CD14-positive monocyte (primary cell): ENCODE results near the gene PLCXD3. TPM values are rescaled to one million over a fixed set of nuclear protein-coding genes. Genes with fewer than 3 reads are reported as not detected.

ENCODE experiments used
- DNase-seq, 3 donors: peaks; one replicate each; pipeline ENCODE4 v3.0.0-alpha.2; 2011 to 2022
- H2AFZ ChIP-seq: 2 replicates; pipeline ENCODE4 v1.6.0; 2012; ENCODE audit warnings: mild to moderate bottlenecking, low read depth, low read length, inconsistent platforms; ENCODE audit not compliant: insufficient read depth, poor library complexity, severe bottlenecking
- H3K27ac ChIP-seq, 2 donors: 1 replicate in 1 of 2; 2 replicates in 1 of 2; pipeline ENCODE4 v1.5.1; 2012 to 2013; ENCODE audit warnings: low read length in 2 of 2, control low read depth in 1 of 2, inconsistent platforms in 1 of 2, low read depth in 1 of 2, mild to moderate bottlenecking in 1 of 2
- H3K27me3 ChIP-seq, 2 donors: one replicate each; pipeline versions ENCODE4 v1.6.0 to v1.6.1; 2011 to 2013; ENCODE audit warnings: low read length in 2 of 2; ENCODE audit not compliant: control insufficient read depth in 2 of 2, insufficient read depth in 2 of 2
- H3K36me3 ChIP-seq, 2 donors: replicated peaks in 1 of 2; 1 replicate in 1 of 2; 2 replicates in 1 of 2; pipeline versions ENCODE4 v1.5.1 to v1.6.1; 2012 to 2013; ENCODE audit warnings: low read length in 2 of 2, control low read depth in 1 of 2, inconsistent platforms in 1 of 2, mild to moderate bottlenecking in 1 of 2; ENCODE audit not compliant: insufficient read depth in 2 of 2, control insufficient read depth in 1 of 2
- H3K4me1 ChIP-seq, 2 donors: 1 replicate in 1 of 2; 2 replicates in 1 of 2; pipeline versions ENCODE4 v1.5.1 to v1.6.1; 2012 to 2013; ENCODE audit warnings: low read length in 2 of 2, control low read depth in 1 of 2, inconsistent platforms in 1 of 2, mild to moderate bottlenecking in 1 of 2, moderate library complexity in 1 of 2; ENCODE audit not compliant: insufficient read depth in 2 of 2, control insufficient read depth in 1 of 2
- H3K4me2 ChIP-seq: replicated peaks from 2 replicates; pipeline ENCODE3; 2012; ENCODE audit warnings: low read length, moderate library complexity, mild to moderate bottlenecking; ENCODE audit not compliant: poor library complexity, severe bottlenecking; ENCODE audit errors: extremely low read depth
- H3K4me3 ChIP-seq, 3 experiments: fragments of 200-600 bp in 1 of 3; sonication (generic) in 1 of 3; replicated peaks in 1 of 3; 1 replicate in 2 of 3; 2 replicates in 1 of 3; pipeline ENCODE4 v1.5.1; 2011 to 2013; ENCODE audit warnings: low read length in 3 of 3, mild to moderate bottlenecking in 3 of 3, control low read depth in 2 of 3, low read depth in 2 of 3, inconsistent platforms in 1 of 3, moderate library complexity in 1 of 3
- H3K79me2 ChIP-seq: 2 replicates; pipeline ENCODE4 v1.6.0; 2012; ENCODE audit warnings: mild to moderate bottlenecking, control low read depth, inconsistent platforms, low read length, moderate library complexity; ENCODE audit not compliant: insufficient read depth
- H3K9ac ChIP-seq: 2 replicates; pipeline ENCODE4 v1.6.0; 2017; ENCODE audit warnings: low read length, mild to moderate bottlenecking; ENCODE audit not compliant: insufficient read depth, poor library complexity, severe bottlenecking
- H3K9me3 ChIP-seq, 2 donors: replicated peaks in 1 of 2; 1 replicate in 1 of 2; 2 replicates in 1 of 2; pipeline versions ENCODE4 v1.5.1 to v1.6.1; 2012 to 2013; ENCODE audit warnings: low read length in 2 of 2, control low read depth in 1 of 2; ENCODE audit not compliant: control insufficient read depth in 1 of 2, insufficient read depth in 1 of 2
- H4K20me1 ChIP-seq: 2 replicates; pipeline ENCODE4 v1.6.0; 2012; ENCODE audit warnings: mild to moderate bottlenecking, low read length, control low read depth, moderate library complexity; ENCODE audit not compliant: insufficient read depth
- H3K27ac Mint-ChIP-seq, 7 donors: one replicate each; pipeline ENCODE4 v1.8.0; 2020; ENCODE audit warnings: mild to moderate bottlenecking in 7 of 7, mixed read lengths in 7 of 7, moderate library complexity in 6 of 7, inconsistent platforms in 2 of 7
- H3K27me3 Mint-ChIP-seq, 3 donors: one replicate each; pipeline ENCODE4 v1.8.0; 2021 to 2022; ENCODE audit warnings: low read depth in 3 of 3, mild to moderate bottlenecking in 3 of 3, mixed read lengths in 3 of 3, moderate library complexity in 3 of 3, inconsistent platforms in 1 of 3
- H3K36me3 Mint-ChIP-seq, 2 donors: one replicate each; pipeline ENCODE4 v1.8.0; 2020; ENCODE audit warnings: mixed read lengths in 2 of 2, inconsistent platforms in 1 of 2, mild to moderate bottlenecking in 1 of 2
- H3K4me1 Mint-ChIP-seq: one replicate; pipeline ENCODE4 v1.8.0; 2020; ENCODE audit warnings: mild to moderate bottlenecking, mixed read lengths
- H3K4me3 Mint-ChIP-seq, 2 donors: one replicate each; pipeline ENCODE4 v1.8.0; 2020; ENCODE audit warnings: mild to moderate bottlenecking in 2 of 2, mixed read lengths in 2 of 2, moderate library complexity in 1 of 2
- H3K9me3 Mint-ChIP-seq, 7 donors: one replicate each; pipeline ENCODE4 v1.8.0; 2020 to 2022; ENCODE audit warnings: mixed read lengths in 7 of 7, mild to moderate bottlenecking in 6 of 7, moderate library complexity in 6 of 7, inconsistent platforms in 2 of 7
- WGBS: methylation state at CpG from one replicate; pipeline ENCODE4 v1.1.5; 2013; ENCODE audit warnings: missing lambda C conversion rate; ENCODE audit not compliant: insufficient coverage; 5-methylcytosine and 5-hydroxymethylcytosine counted together
- intact Hi-C, 2 donors: fragments of 100-400 bp; cut with micrococcal nuclease; formaldehyde crosslinking; loops; one replicate each; pipeline versions ENCODE4 v1.15.0 to v1.15.1; 2023
- polyA plus RNA-seq, 3 donors: library from polyadenylated mRNA; depleted of rRNA in 1 of 3; unstranded in 2 of 3; stranded (reverse) in 1 of 3; fragments of 300-500 nt in 2 of 3; fragments of >200 nt in 1 of 3; fragmentation: Illumina TruSeq in 2 of 3; gene quantifications; 1 replicate in 2 of 3; 2 replicates in 1 of 3; pipeline ENCODE4 v1.2.3, GENCODE V29; 2012 to 2021
- TF ChIP-seq, protein P1 (sequence below): fragments of 200-600 bp; IDR thresholded peaks from one replicate; pipeline ENCODE4 v1.8.0; 2022; ENCODE audit warnings: antibody characterized with exemption, mild to moderate bottlenecking

Gene PLCXD3
- polyA plus RNA-seq, 3 donors: not detected

DNA sequence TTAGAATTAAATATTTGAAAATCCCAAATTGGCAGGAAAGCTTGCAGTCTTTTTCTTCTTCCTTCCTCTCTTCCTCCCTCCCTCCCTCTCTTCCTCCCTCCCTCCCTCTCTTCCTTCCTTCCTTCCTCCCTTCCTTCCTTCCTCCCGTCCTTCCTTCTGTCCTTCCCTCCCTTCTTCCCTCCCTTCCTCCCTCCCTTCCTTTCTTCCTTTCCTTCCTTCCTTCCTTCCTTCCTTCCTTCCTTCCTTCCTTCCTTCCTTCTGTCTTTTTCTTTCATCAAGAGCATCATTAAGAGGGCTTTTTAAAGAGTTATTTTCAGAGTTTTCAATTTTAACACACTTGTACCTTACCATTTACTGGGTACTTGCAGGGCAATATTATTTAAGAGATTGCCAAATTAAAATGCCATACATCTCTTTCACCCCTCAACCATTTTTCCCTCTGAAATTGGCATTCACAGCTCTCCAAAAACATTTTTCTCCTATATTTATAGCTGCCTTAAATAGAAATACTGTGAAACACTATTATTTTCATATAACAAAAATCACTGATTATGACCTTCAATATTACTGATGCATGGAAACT is 197.8 kb downstream of the PLCXD3 start:
- H3K27me3 Mint-ChIP-seq: peaks cover 0 to 2% (median 1%) of the 10 kb centered on the region in 3 donors
- Histone ChIP-seq H3K36me3 (no peaks in the 10 kb centered on the region), H3K4me2 (no peak overlapping the region), H4K20me1 (no peaks in the 10 kb centered on the region), H3K27ac (no peak overlapping the region), H3K27me3 (no peaks in the 10 kb centered on the region), H3K4me1 (no peaks in the 10 kb centered on the region), H3K9me3 (peaks cover 7 to 9% of the 10 kb centered on the region in 2 donors), H2AFZ (no peak overlapping the region), H3K79me2 (no peaks in the 10 kb centered on the region), H3K9ac (no peak overlapping the region), H3K4me3 (no peak overlapping the region)
- no peaks in the 10 kb centered on the region for H3K36me3 Mint-ChIP-seq
- H3K4me3 Mint-ChIP-seq: no peak overlapping the region
- H3K4me1 Mint-ChIP-seq: no peaks in the 10 kb centered on the region
- H3K9me3 Mint-ChIP-seq: peaks cover 1 to 10% (median 4%) of the 10 kb centered on the region in 7 donors
- TF ChIP-seq, protein P1, sequence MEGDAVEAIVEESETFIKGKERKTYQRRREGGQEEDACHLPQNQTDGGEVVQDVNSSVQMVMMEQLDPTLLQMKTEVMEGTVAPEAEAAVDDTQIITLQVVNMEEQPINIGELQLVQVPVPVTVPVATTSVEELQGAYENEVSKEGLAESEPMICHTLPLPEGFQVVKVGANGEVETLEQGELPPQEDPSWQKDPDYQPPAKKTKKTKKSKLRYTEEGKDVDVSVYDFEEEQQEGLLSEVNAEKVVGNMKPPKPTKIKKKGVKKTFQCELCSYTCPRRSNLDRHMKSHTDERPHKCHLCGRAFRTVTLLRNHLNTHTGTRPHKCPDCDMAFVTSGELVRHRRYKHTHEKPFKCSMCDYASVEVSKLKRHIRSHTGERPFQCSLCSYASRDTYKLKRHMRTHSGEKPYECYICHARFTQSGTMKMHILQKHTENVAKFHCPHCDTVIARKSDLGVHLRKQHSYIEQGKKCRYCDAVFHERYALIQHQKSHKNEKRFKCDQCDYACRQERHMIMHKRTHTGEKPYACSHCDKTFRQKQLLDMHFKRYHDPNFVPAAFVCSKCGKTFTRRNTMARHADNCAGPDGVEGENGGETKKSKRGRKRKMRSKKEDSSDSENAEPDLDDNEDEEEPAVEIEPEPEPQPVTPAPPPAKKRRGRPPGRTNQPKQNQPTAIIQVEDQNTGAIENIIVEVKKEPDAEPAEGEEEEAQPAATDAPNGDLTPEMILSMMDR: no peak
- no peak for DNase-seq
- no peak overlapping the region for H3K27ac Mint-ChIP-seq
- no CpG with 5 or more reads among the region's 1 CpG for WGBS
- intact Hi-C loops: no loop called here

DNA sequence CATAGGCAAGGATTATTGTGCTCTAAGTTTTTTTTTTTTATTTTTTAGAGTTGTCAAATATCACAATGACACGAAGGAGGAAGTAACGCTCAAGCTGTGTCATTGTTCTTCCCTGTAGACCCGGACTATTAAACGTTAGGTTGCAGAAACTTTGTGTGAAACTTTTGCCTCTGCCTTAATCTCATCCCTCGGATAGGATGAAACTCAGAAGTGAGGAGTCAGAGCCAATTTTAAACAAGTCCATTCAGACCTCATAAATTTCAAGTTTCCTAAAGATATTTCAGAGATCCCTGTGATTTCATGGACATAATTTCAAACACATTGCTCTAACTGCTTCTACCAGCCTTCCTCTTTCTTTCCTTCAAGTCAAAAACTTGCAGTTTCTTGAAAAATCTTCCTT is 198.3 kb downstream of the PLCXD3 start:
- Histone ChIP-seq H3K9me3 (peaks cover 7 to 9% of the 10 kb centered on the region in 2 donors), H3K4me2 (no peak overlapping the region), H3K4me1 (no peaks in the 10 kb centered on the region), H2AFZ (no peak overlapping the region), H3K79me2 (no peaks in the 10 kb centered on the region), H3K9ac (no peak overlapping the region), H3K27ac (no peak overlapping the region), H4K20me1 (no peaks in the 10 kb centered on the region), H3K4me3 (no peak overlapping the region), H3K27me3 (no peaks in the 10 kb centered on the region), H3K36me3 (no peaks in the 10 kb centered on the region)
- peaks cover 1 to 10% (median 4%) of the 10 kb centered on the region in 7 donors for H3K9me3 Mint-ChIP-seq
- no peak overlapping the region for H3K27ac Mint-ChIP-seq
- TF ChIP-seq, protein P1: no peak
- no peaks in the 10 kb centered on the region for H3K36me3 Mint-ChIP-seq
- H3K27me3 Mint-ChIP-seq: peaks cover 0 to 2% (median 1%) of the 10 kb centered on the region in 3 donors
- no peak overlapping the region for H3K4me3 Mint-ChIP-seq
- intact Hi-C loops: no loop called here
- 66% methylated on average over 5 of the region's 5 CpGs for whole genome bisulfite sequencing
- no peaks in the 10 kb centered on the region for H3K4me1 Mint-ChIP-seq
- DNase-seq: no peak
